Mesenchymal stem cell (in vitro differentiated cells and primary cell): Measurements from ENCODE around the gene FHIT.

ENCODE experiments used
- DNase-seq: peaks from one replicate; pipeline ENCODE4 v3.0.0-alpha.2; 2013
- H2AFZ ChIP-seq: one replicate; pipeline ENCODE4 v1.6.1; 2013; ENCODE audit warnings: low read depth, mild to moderate bottlenecking, control low read depth, inconsistent platforms, low read length, moderate library complexity
- H2AK5ac ChIP-seq: 2 replicates; pipeline ENCODE4 v1.6.1; 2013; ENCODE audit warnings: low read length, moderate library complexity, mild to moderate bottlenecking, inconsistent platforms; ENCODE audit not compliant: severe bottlenecking
- H2BK120ac ChIP-seq: one replicate; pipeline ENCODE4 v1.6.1; 2013; ENCODE audit warnings: low read depth, mild to moderate bottlenecking, inconsistent platforms, low read length, moderate library complexity
- H2BK12ac ChIP-seq, 2 experiments: one replicate each; pipeline ENCODE4 v1.6.1; 2013; ENCODE audit warnings: inconsistent platforms in 2 of 2, low read length in 2 of 2, mild to moderate bottlenecking in 2 of 2, moderate library complexity in 2 of 2, control low read depth in 1 of 2
- H2BK15ac ChIP-seq: one replicate; pipeline ENCODE4 v1.6.1; 2013; ENCODE audit warnings: mild to moderate bottlenecking, low read depth, inconsistent platforms; ENCODE audit not compliant: poor library complexity, severe bottlenecking
- H2BK5ac ChIP-seq: 2 replicates; pipeline ENCODE4 v1.6.1; 2013; ENCODE audit warnings: low read depth, mild to moderate bottlenecking, low read length, control low read depth, inconsistent platforms; ENCODE audit not compliant: poor library complexity, severe bottlenecking
- H3K14ac ChIP-seq, 2 experiments: one replicate each; pipeline ENCODE4 v1.6.1; 2013; ENCODE audit warnings: inconsistent platforms in 2 of 2, low read length in 2 of 2, control low read depth in 1 of 2, mild to moderate bottlenecking in 1 of 2, moderate library complexity in 1 of 2
- H3K18ac ChIP-seq, 2 experiments: one replicate each; pipeline ENCODE4 v1.6.1; 2013; ENCODE audit warnings: inconsistent platforms in 2 of 2, low read length in 2 of 2, control low read depth in 1 of 2, low read depth in 1 of 2, mild to moderate bottlenecking in 1 of 2
- H3K23ac ChIP-seq, 2 experiments: one replicate each; pipeline ENCODE4 v1.6.1; 2013; ENCODE audit warnings: inconsistent platforms in 2 of 2, low read length in 2 of 2, mild to moderate bottlenecking in 2 of 2, moderate library complexity in 2 of 2, control low read depth in 1 of 2
- H3K27ac ChIP-seq: 2 replicates; pipeline ENCODE4 v1.5.1; 2013; ENCODE audit warnings: mild to moderate bottlenecking, moderate library complexity, low read length, control low read depth, inconsistent platforms; ENCODE audit not compliant: poor library complexity, severe bottlenecking
- H3K27me3 ChIP-seq, 2 experiments: 2 replicates each; pipeline versions ENCODE4 v1.6.1 to v1.7.0; 2013; ENCODE audit warnings: low read length in 2 of 2, mild to moderate bottlenecking in 2 of 2, moderate library complexity in 2 of 2, control low read depth in 1 of 2, inconsistent platforms in 1 of 2; ENCODE audit not compliant: control insufficient read depth in 1 of 2, insufficient read depth in 1 of 2
- H3K36me3 ChIP-seq, 2 experiments: 2 replicates each; pipeline versions ENCODE4 v1.6.1 to v1.7.0; 2013; ENCODE audit warnings: low read length in 2 of 2, control low read depth in 1 of 2, inconsistent platforms in 1 of 2, low read depth in 1 of 2, mild to moderate bottlenecking in 1 of 2; ENCODE audit not compliant: insufficient read depth in 2 of 2, control insufficient read depth in 1 of 2
- H3K4ac ChIP-seq, 2 experiments: one replicate each; pipeline ENCODE4 v1.6.1; 2013; ENCODE audit warnings: inconsistent platforms in 2 of 2, low read length in 2 of 2, mild to moderate bottlenecking in 2 of 2, moderate library complexity in 2 of 2, control low read depth in 1 of 2, low read depth in 1 of 2
- H3K4me1 ChIP-seq: 2 replicates; pipeline ENCODE4 v1.6.1; 2013; ENCODE audit warnings: low read depth, low read length, control low read depth; ENCODE audit not compliant: control insufficient read depth, insufficient read depth
- H3K4me2 ChIP-seq: 2 replicates; pipeline ENCODE4 v1.6.1; 2013; ENCODE audit warnings: low read length, mild to moderate bottlenecking, inconsistent platforms; ENCODE audit not compliant: poor library complexity, severe bottlenecking
- H3K4me3 ChIP-seq, 2 experiments: 2 replicates each; pipeline versions ENCODE4 v1.5.1 to v1.7.0; 2013; ENCODE audit warnings: low read length in 2 of 2, mild to moderate bottlenecking in 2 of 2, control low read depth in 1 of 2, low read depth in 1 of 2; ENCODE audit not compliant: insufficient read depth in 1 of 2
- H3K79me1 ChIP-seq: replicated peaks from 2 replicates; pipeline ENCODE4 v1.6.1; 2013; ENCODE audit warnings: mild to moderate bottlenecking, control low read depth, low read length, inconsistent platforms; ENCODE audit not compliant: poor library complexity, severe bottlenecking
- H3K9ac ChIP-seq: 2 replicates; pipeline ENCODE4 v1.7.0; 2013; ENCODE audit warnings: mild to moderate bottlenecking, low read length, moderate library complexity
- H3K9me3 ChIP-seq: 2 replicates; pipeline ENCODE4 v1.7.0; 2013; ENCODE audit warnings: mild to moderate bottlenecking, low read length; ENCODE audit not compliant: control insufficient read depth
- H4K8ac ChIP-seq: one replicate; pipeline ENCODE4 v1.6.1; 2013; ENCODE audit warnings: inconsistent platforms, mild to moderate bottlenecking, low read length, moderate library complexity
- H4K91ac ChIP-seq: one replicate; pipeline ENCODE4 v1.6.1; 2013; ENCODE audit warnings: mild to moderate bottlenecking, low read length, inconsistent platforms
- WGBS: methylation state at CpG from one replicate; pipeline ENCODE4 v1.1.7; 2013; ENCODE audit warnings: mixed read lengths; 5-methylcytosine and 5-hydroxymethylcytosine counted together

Gene FHIT

GRCh38 chr3:59762941-59763340 is 1488.3 kb downstream of the FHIT start:
- Histone ChIP-seq H3K27me3 (peaks cover 0 to 6% of the 10 kb centered on the region in 2 experiments), H3K4me3 (no peak overlapping the region), H4K8ac (no peak overlapping the region), H4K91ac (no peak overlapping the region), H3K18ac (peak overlapping the region in 1 of 2 experiments; percentile 18), H2BK120ac (no peak overlapping the region), H3K36me3 (no peaks in the 10 kb centered on the region), H3K4ac (no peak overlapping the region), H2BK15ac (no peak overlapping the region), H3K4me1 (no peaks in the 10 kb centered on the region), H2AK5ac (no peak overlapping the region), H3K14ac (no peak overlapping the region), H3K4me2 (no peak overlapping the region), H2BK5ac (no peak overlapping the region), H3K27ac (no peak overlapping the region), H2AFZ (no peak overlapping the region), H3K79me1 (no peaks in the 10 kb centered on the region), H3K9ac (no peak overlapping the region), H3K9me3 (no peaks in the 10 kb centered on the region), H3K23ac (no peak overlapping the region), H2BK12ac (no peak overlapping the region)
- WGBS, result 99% methylated on average over 5 of the region's 5 CpGs
- no peak for DNase-seq

DNA sequence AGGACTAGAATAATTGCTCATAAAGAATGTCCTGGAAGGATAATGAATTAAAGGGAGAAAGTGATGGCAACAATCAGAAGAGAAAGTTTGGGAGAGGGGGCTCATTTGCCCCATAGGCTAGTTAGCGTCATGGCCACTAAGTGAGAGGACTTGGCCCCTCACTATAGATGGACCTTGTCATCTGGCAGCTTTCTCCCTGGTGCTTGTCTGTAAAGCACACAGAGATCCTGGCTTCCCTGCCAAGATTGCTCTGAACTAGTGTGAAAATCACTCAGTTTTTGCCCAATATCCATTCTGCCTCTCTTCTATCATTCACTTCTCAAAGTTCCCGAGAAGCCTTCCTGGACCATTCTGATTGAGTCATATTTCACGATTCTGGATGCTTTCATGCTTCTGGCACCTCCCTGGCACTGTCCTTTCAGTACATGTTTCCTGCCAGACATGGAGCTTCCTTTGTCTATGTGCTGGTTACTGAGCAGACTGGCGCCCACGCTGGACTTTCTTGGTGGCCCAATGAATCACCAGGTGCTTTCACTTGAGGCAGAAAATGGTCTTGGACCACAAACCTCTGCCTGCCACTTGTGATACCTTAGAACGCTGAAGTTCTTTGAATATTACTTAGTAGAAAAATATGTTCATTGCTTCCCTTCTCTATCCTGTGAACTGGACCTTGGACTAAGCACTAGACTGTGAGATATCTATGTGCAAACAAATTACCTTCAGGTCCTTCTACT is 1491.8 kb downstream of the FHIT start:
- Histone ChIP-seq H3K4me1 (no peaks in the 10 kb centered on the region), H3K23ac (no peak overlapping the region), H3K4me3 (no peak overlapping the region), H3K27ac (no peak overlapping the region), H3K4me2 (no peak overlapping the region), H3K14ac (no peak overlapping the region), H3K9ac (no peak overlapping the region), H2AFZ (no peak overlapping the region), H3K9me3 (no peaks in the 10 kb centered on the region), H3K27me3 (peaks cover 0 to 6% of the 10 kb centered on the region in 2 experiments), H3K36me3 (no peaks in the 10 kb centered on the region), H3K4ac (no peak overlapping the region), H4K91ac (no peak overlapping the region), H2BK120ac (no peak overlapping the region), H3K18ac (no peak overlapping the region), H4K8ac (no peak overlapping the region), H2AK5ac (no peak overlapping the region), H2BK5ac (no peak overlapping the region), H2BK12ac (no peak overlapping the region), H3K79me1 (no peaks in the 10 kb centered on the region), H2BK15ac (no peak overlapping the region)
- no peak for DNase-seq
- 90% methylated on average over 5 of the region's 6 CpGs for WGBS

GRCh38 chr3:59758672-59759071 is 1492.6 kb downstream of the FHIT start:
- Histone ChIP-seq H3K9me3 (no peaks in the 10 kb centered on the region), H2BK120ac (no peak overlapping the region), H3K27me3 (no peaks in the 10 kb centered on the region), H3K36me3 (no peaks in the 10 kb centered on the region), H2AFZ (no peak overlapping the region), H3K79me1 (no peaks in the 10 kb centered on the region), H3K4me2 (no peak overlapping the region), H3K4me3 (no peak overlapping the region), H3K14ac (no peak overlapping the region), H4K8ac (no peak overlapping the region), H2AK5ac (no peak overlapping the region), H3K4ac (no peak overlapping the region), H2BK5ac (no peak overlapping the region), H3K23ac (no peak overlapping the region), H3K9ac (no peak overlapping the region), H2BK15ac (no peak overlapping the region), H3K27ac (no peak overlapping the region), H3K4me1 (no peaks in the 10 kb centered on the region), H2BK12ac (no peak overlapping the region), H3K18ac (no peak overlapping the region), H4K91ac (no peak overlapping the region)
- 71% methylated on average over 1 of the region's 1 CpG for WGBS
- no peak for DNase-seq

DNA sequence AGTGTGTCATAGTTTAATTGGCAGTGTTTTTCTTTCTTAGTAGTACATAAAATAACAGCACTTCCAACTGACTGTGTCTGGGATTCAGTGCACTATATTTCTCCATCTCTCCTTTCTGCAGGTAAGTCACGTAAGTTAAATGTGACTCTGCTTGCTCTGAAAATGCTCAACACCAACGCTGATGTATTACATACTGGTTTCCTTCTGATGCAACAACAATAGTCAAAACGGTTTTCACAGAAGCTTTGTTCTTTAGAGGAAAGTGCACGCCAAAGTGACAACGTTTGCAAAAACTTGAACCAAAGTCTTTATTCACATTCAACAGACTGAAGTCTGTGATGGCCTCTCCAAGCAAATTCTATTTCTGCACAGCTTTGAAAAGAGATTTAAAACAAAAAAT is 1494.3 kb downstream of the FHIT start:
- Histone ChIP-seq H3K18ac (no peak overlapping the region), H3K23ac (no peak overlapping the region), H3K9me3 (no peaks in the 10 kb centered on the region), H2BK120ac (no peak overlapping the region), H3K4me3 (no peak overlapping the region), H2BK5ac (no peak overlapping the region), H3K27me3 (no peaks in the 10 kb centered on the region), H4K8ac (no peak overlapping the region), H3K27ac (no peak overlapping the region), H2AFZ (no peak overlapping the region), H3K9ac (no peak overlapping the region), H3K4me2 (no peak overlapping the region), H3K4ac (no peak overlapping the region), H3K79me1 (no peaks in the 10 kb centered on the region), H4K91ac (no peak overlapping the region), H2BK12ac (no peak overlapping the region), H3K4me1 (no peaks in the 10 kb centered on the region), H2BK15ac (no peak overlapping the region), H3K36me3 (no peaks in the 10 kb centered on the region), H3K14ac (no peak overlapping the region), H2AK5ac (no peak overlapping the region)
- 91% methylated on average over 5 of the region's 5 CpGs for WGBS
- DNase-seq, result no peak
